Spleen (tissue), 11 donors: ENCODE data around the gene COL4A2. TPM values are rescaled to one million over a fixed set of nuclear protein-coding genes. Genes with fewer than 3 reads are reported as not detected.

Experiments used
- DNase-seq: peaks from one replicate; pipeline ENCODE4 v3.0.0-alpha.2; 2020
- H3K27ac ChIP-seq, 8 donors: fragments of 200-600 bp; sonication (generic) in 7 of 8; 1 replicate in 4 of 8; 2 replicates in 4 of 8; pipeline versions ENCODE4 v1.5.0 to v1.8.0; 2016 to 2021; ENCODE audit warnings: inconsistent platforms in 4 of 8, mild to moderate bottlenecking in 4 of 8, moderate library complexity in 1 of 8
- H3K27me3 ChIP-seq, 7 donors: fragments of 200-600 bp; sonication (generic) in 6 of 7; replicated peaks in 1 of 7; 1 replicate in 4 of 7; 2 replicates in 3 of 7; pipeline versions ENCODE4 v1.5.0 to v1.8.0; 2016 to 2021; ENCODE audit warnings: inconsistent platforms in 3 of 7, mild to moderate bottlenecking in 1 of 7
- H3K36me3 ChIP-seq, 6 donors: fragments of 200-600 bp; sonication (generic) in 5 of 6; 1 replicate in 4 of 6; 2 replicates in 2 of 6; pipeline versions ENCODE4 v1.5.0 to v1.8.0; 2016 to 2021; ENCODE audit warnings: inconsistent platforms in 2 of 6
- H3K4me1 ChIP-seq, 6 donors: fragments of 200-600 bp; sonication (generic) in 5 of 6; 1 replicate in 3 of 6; 2 replicates in 3 of 6; pipeline versions ENCODE4 v1.5.0 to v1.8.0; 2016 to 2021; ENCODE audit warnings: inconsistent platforms in 3 of 6
- H3K4me3 ChIP-seq, 8 donors: fragments of 200-600 bp; sonication (generic) in 7 of 8; 1 replicate in 4 of 8; 2 replicates in 4 of 8; pipeline versions ENCODE4 v1.5.0 to v1.8.0; 2016 to 2021; ENCODE audit warnings: inconsistent platforms in 4 of 8, mild to moderate bottlenecking in 4 of 8, moderate library complexity in 2 of 8
- H3K9me3 ChIP-seq, 8 donors: fragments of 200-600 bp; sonication (generic) in 7 of 8; 1 replicate in 4 of 8; 2 replicates in 4 of 8; pipeline versions ENCODE4 v1.5.0 to v1.8.0; 2016 to 2021; ENCODE audit warnings: inconsistent platforms in 4 of 8
- POLR2A ChIP-seq, 3 donors: fragments of 450-650 bp; IDR thresholded peaks; one replicate each; pipeline ENCODE4 v1.5.1; 2017; ENCODE audit warnings: antibody characterized with exemption in 3 of 3, mild to moderate bottlenecking in 1 of 3
- POLR2AphosphoS5 ChIP-seq, 3 donors: sonication (generic); formaldehyde crosslinking; IDR thresholded peaks; one replicate each; pipeline ENCODE4 v1.5.1; 2017; ENCODE audit warnings: antibody characterized with exemption in 3 of 3
- WGBS, 5 donors: extraction: QIAGEN DNeasy Blood & Tissue Kit in 3 of 5; methylation state at CpG; one replicate each; pipeline versions ENCODE4 v1.1.5 to v1.1.7; 2013 to 2018; 5-methylcytosine and 5-hydroxymethylcytosine counted together
- intact Hi-C: fragments of 100-400 bp; cut with DNase I; formaldehyde crosslinking; loops from one replicate; pipeline ENCODE4 v1.15.0; 2023; ENCODE audit warnings: low total_unique reads
- polyA plus RNA-seq, 3 donors: library from polyadenylated mRNA; stranded (reverse); fragments of 200-250 nt; gene quantifications; one replicate each; pipeline ENCODE4 v1.2.1, GENCODE V29; 2013
- total RNA-seq, 7 donors: library from RNA; depleted of rRNA in 3 of 7; stranded (reverse); fragments of >200 nt in 3 of 7; fragmentation: NEBNext Ultra II Directional in 4 of 7; extraction: Animal tissue kit (Norgen Biotek cat#: 25700) in 4 of 7; gene quantifications; one replicate each; pipeline versions ENCODE4 v1.1.0 to v1.2.1, GENCODE V29; 2016 to 2021
- TF ChIP-seq, protein P1 (sequence below), 11 experiments: fragments of 200-600 bp in 7 of 11; fragments of 450-650 bp in 4 of 11; sonication (generic) in 4 of 11; IDR thresholded peaks in 8 of 11; conservative IDR thresholded peaks in 3 of 11; 1 replicate in 7 of 11; 2 replicates in 4 of 11; pipeline versions ENCODE4 v1.4.0 to v1.8.0; 2016 to 2021; ENCODE audit warnings: antibody characterized with exemption in 11 of 11, inconsistent platforms in 4 of 11, mild to moderate bottlenecking in 1 of 11
- donor health status: healthy with polysubstance abuse.
- donor health status: DM: no; HTN: no; CAD: no; lungs with moderate emphysema.
- donor health status: DM: no; HTN: no; CAD: no.
- donor health status: Bipolar disorder and iron deficiency.
- donor health status: healthy.
- donor health status: DM: no; HTN: no; CAD: no.
- donor health status: DM: yes; HTN: yes; CAD: no.

COL4A2 gene
- total and polyA plus RNA-seq, 10 donors, result 52.6 to 712 (median 337) TPM

DNA sequence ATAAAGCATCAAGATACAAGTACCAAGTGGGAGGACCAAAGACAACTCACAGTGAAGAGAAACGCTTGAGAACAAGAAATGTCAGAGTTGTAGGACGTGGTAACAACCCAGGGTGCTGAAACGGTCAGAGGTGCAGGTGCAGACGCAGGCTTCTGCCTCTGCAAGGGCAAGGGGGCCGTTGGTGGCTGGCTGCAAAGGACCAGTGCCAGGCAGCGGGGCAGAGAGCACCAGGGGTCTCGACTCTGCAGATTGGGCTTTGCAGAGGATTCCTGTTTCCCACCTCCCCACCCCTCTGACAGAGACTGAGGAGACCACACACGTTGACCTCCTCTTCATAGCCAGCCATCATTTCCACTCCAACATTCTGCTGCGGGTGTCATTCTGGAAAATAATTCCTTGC, 216.1 kb downstream of the COL4A2 start:
- Histone ChIP-seq H3K36me3 (peaks cover 0 to 33% (median 2%) of the 10 kb centered on the region in 6 donors), H3K27me3 (no peaks in the 10 kb centered on the region), H3K27ac (peak overlapping the region in 5 of 8 donors; percentile 82 to 88 (median 87)), H3K4me3 (no peak overlapping the region), H3K9me3 (no peaks in the 10 kb centered on the region), H3K4me1 (peaks cover 15 to 99% (median 68%) of the 10 kb centered on the region in 6 donors)
- TF ChIP-seq POLR2A (IDR thresholded peaks at IDR 0.05) (no peak), POLR2AphosphoS5 (IDR thresholded peaks at IDR 0.05) (peak in 1 of 3 donors; percentile 56)
- TF ChIP-seq, protein P1, sequence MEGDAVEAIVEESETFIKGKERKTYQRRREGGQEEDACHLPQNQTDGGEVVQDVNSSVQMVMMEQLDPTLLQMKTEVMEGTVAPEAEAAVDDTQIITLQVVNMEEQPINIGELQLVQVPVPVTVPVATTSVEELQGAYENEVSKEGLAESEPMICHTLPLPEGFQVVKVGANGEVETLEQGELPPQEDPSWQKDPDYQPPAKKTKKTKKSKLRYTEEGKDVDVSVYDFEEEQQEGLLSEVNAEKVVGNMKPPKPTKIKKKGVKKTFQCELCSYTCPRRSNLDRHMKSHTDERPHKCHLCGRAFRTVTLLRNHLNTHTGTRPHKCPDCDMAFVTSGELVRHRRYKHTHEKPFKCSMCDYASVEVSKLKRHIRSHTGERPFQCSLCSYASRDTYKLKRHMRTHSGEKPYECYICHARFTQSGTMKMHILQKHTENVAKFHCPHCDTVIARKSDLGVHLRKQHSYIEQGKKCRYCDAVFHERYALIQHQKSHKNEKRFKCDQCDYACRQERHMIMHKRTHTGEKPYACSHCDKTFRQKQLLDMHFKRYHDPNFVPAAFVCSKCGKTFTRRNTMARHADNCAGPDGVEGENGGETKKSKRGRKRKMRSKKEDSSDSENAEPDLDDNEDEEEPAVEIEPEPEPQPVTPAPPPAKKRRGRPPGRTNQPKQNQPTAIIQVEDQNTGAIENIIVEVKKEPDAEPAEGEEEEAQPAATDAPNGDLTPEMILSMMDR (IDR thresholded peaks at IDR 0.05 in 8 of 11, conservative IDR thresholded peaks at IDR 0.05 in 3 of 11), result no peak
- intact Hi-C loops, result no loop called here
- DNase-seq, result no peak
- 60 to 70% (median 65%) methylated on average over 9 of the region's 9 CpGs for WGBS, 5 donors

DNA sequence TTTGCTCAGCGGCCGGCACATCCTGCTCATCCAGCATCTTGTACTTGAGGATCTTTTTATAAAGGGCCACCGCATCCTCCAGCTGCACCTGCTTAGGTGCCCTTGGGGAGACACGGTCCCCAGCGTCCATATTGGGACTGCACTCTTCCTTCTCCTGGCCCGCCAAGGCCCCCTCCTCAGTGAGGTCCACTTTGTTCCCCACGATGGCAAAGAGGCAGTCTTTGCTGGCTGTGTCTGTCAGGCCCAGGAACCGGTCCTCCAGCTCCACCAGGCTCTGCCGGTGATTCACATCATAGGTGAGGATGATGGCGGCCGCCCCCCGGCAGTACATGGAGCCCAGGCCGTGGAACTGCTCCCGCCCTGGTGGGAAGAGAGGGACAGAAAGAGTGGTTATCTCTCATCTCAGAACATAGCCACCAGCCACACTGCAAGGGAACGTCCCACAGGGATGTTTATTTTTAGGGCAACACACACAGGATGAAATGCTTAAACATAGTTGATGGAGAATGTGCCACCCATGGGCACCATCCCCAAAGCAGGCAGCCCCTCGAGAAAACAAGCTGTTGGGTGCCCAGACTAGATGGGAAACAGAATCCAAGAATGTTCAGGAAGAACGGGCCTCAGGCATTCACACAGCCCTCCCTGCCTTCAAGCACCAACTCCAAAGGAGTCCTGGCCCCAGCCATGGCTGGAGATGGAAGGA, 216.9 kb downstream of the COL4A2 start:
- H3K27me3 ChIP-seq, result no peaks in the 10 kb centered on the region
- H3K9me3 ChIP-seq, result no peaks in the 10 kb centered on the region
- H3K27ac ChIP-seq, result peak overlapping the region in 5 of 8 donors; percentile 30 to 88 (median 62)
- no peak overlapping the region for H3K4me3 ChIP-seq
- WGBS, 5 donors, result 83 to 88% (median 86%) methylated on average over 17 of the region's 17 CpGs
- intact Hi-C loops, result no loop called here
- H3K4me1 ChIP-seq, result peaks cover 16 to 99% (median 70%) of the 10 kb centered on the region in 6 donors
- H3K36me3 ChIP-seq, result peaks cover 0 to 25% (median 2%) of the 10 kb centered on the region in 6 donors
- TF ChIP-seq, protein P1 (IDR thresholded peaks at IDR 0.05 in 8 of 11, conservative IDR thresholded peaks at IDR 0.05 in 3 of 11), result no peak
- TF ChIP-seq POLR2AphosphoS5 (IDR thresholded peaks at IDR 0.05), result no peak
- no peak for TF ChIP-seq POLR2A (IDR thresholded peaks at IDR 0.05)
- DNase-seq, result no peak

DNA sequence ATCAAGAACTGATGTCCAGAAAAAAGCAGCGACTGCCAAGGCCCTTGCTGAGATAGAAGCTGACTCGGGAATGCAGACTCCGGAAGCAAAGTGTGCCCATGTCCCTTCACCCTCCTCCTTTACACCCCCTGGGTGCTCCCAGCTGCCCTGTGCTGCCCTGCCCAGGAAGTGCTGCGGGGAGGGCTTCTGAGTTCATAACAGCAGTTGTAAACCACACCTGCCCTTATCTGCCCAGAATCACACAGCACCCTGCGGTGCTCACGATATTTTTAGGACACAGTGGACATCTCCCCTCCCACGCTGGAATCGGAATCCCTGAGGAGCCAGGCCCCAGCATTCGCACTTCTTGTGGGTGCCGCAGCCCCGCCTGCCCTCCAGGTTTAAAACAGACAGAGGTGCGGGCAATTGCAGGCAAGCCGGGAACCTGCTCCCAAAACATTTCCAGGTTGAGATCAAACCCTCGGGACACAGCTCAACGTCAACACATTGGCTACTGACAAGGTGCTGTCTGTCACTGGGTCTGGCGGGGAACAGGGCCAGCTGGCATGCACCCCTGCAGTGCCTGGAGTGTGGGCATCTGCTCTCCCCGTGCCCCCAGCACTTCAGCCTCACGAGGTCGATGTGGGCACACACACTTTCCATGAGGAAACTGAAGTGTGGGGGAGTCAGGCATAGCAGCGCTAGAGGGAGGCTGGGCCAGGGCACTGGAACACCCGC, 217.6 kb downstream of the COL4A2 start:
- peak overlapping the region in 5 of 8 donors; percentile 30 to 88 (median 62) for H3K27ac ChIP-seq
- peaks cover 0 to 18% (median 2%) of the 10 kb centered on the region in 6 donors for H3K36me3 ChIP-seq
- intact Hi-C loops, result no loop called here
- peaks cover 23 to 99% (median 71%) of the 10 kb centered on the region in 6 donors for H3K4me1 ChIP-seq
- 36 to 63% (median 40%) methylated on average over 19 to 21 of the region's 21 CpGs for WGBS, 5 donors
- TF ChIP-seq POLR2A (IDR thresholded peaks at IDR 0.05) (no peak), POLR2AphosphoS5 (IDR thresholded peaks at IDR 0.05) (peak in 2 of 3 donors; percentile 29 to 46)
- TF ChIP-seq, protein P1 (IDR thresholded peaks at IDR 0.05 in 8 of 11, conservative IDR thresholded peaks at IDR 0.05 in 3 of 11), result no peak
- H3K4me3 ChIP-seq, result no peak overlapping the region
- H3K27me3 ChIP-seq, result no peaks in the 10 kb centered on the region
- no peaks in the 10 kb centered on the region for H3K9me3 ChIP-seq
- no peak for DNase-seq
